Mammary epithelial cell (primary cell): Measurements from ENCODE around the gene S1PR1.

Source experiments
- EZH2 ChIP-seq: IDR thresholded peaks from 2 replicates; pipeline ENCODE4 v1.6.1; 2012; ENCODE audit warnings: low read length, inconsistent platforms, borderline replicate concordance
- TF ChIP-seq, protein P1 (sequence below), 2 donors: IDR thresholded peaks in 1 of 2; conservative IDR thresholded peaks in 1 of 2; 2 replicates each; pipeline ENCODE4 v1.5.1; 2011 to 2012; ENCODE audit warnings: inconsistent platforms in 2 of 2, low read length in 2 of 2, mild to moderate bottlenecking in 2 of 2, control low read depth in 1 of 2, low read depth in 1 of 2; ENCODE audit not compliant: insufficient read depth in 1 of 2; ENCODE audit errors: extremely low read depth in 1 of 2

DNA sequence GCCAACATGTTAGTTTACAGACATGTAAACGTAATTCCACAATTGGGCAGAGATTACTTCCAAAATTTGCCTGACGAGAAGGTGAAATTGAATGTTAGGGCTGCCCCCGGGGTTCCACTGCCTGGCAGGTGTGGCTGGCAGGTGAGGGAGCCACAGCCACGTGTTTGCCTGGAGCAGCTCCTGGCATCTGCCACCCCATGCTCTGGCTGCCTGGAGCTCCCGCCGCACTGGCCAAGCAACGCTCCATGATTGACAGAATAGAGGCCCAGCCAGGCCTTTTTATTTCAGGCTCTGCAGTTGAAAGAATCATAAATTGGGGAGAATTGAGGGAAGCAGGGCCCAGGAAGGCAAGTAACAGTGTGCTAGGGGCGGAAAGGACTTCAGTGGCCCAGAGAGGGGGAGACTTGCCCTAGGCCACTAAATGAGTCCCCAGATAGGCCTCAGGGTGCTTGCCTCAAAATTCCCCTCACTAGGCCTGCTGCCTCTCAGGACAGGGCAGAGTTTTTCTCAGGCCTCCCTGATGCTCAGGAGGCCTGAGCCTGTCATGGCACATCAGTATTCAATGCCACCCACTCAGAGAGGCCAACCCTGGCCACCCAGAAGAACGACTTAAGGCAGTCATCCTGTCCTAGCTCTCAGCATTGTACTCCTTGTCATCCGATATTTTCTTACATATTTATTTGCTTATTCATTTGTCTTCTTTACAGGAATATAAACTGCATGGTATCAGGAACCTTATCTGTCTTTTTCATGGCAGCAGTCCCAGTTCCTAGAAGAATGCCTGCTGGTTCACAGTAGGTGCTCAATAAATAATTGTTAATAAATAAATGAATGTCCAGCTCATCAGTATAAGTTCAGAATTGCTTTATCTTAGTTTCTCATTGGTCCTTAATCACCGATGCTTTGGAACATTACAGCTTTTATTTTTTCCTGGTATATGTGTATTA, 16.6 kb upstream of the S1PR1 start:
- TF ChIP-seq, protein P1, sequence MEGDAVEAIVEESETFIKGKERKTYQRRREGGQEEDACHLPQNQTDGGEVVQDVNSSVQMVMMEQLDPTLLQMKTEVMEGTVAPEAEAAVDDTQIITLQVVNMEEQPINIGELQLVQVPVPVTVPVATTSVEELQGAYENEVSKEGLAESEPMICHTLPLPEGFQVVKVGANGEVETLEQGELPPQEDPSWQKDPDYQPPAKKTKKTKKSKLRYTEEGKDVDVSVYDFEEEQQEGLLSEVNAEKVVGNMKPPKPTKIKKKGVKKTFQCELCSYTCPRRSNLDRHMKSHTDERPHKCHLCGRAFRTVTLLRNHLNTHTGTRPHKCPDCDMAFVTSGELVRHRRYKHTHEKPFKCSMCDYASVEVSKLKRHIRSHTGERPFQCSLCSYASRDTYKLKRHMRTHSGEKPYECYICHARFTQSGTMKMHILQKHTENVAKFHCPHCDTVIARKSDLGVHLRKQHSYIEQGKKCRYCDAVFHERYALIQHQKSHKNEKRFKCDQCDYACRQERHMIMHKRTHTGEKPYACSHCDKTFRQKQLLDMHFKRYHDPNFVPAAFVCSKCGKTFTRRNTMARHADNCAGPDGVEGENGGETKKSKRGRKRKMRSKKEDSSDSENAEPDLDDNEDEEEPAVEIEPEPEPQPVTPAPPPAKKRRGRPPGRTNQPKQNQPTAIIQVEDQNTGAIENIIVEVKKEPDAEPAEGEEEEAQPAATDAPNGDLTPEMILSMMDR (conservative IDR thresholded peaks at IDR 0.05 in 1 of 2, IDR thresholded peaks at IDR 0.05 in 1 of 2; ENCODE audit: extremely low read depth in 1 of 2, insufficient read depth in 1 of 2, low read depth in 1 of 2, low read length in 2 of 2), result no peak
- no peak for TF ChIP-seq EZH2
